GM06990 (cell line): Measurements from ENCODE around the gene NIPA2.

Source experiments
- DNase-seq: peaks from one replicate; pipeline ENCODE4 v3.0.0-alpha.2; 2011; ENCODE audit not compliant: insufficient read length; ENCODE audit errors: extremely low read depth
- H3K27me3 ChIP-seq: replicated peaks from 2 replicates; pipeline ENCODE4 v1.6.0; 2011; ENCODE audit warnings: low read length; ENCODE audit not compliant: control insufficient read depth, insufficient read depth
- H3K36me3 ChIP-seq: 2 replicates; pipeline ENCODE4 v1.5.1; 2011; ENCODE audit warnings: low read length; ENCODE audit not compliant: control insufficient read depth, insufficient read depth
- H3K4me3 ChIP-seq: replicated peaks from 2 replicates; pipeline ENCODE4 v1.5.1; 2011; ENCODE audit warnings: low read depth, mild to moderate bottlenecking, control low read depth, low read length
- CTCF ChIP-seq: IDR thresholded peaks from 2 replicates; pipeline ENCODE4 v1.5.1; 2011; ENCODE audit warnings: low read length, control low read depth, mild to moderate bottlenecking, inconsistent platforms; ENCODE audit not compliant: insufficient read depth, poor library complexity, severe bottlenecking

NIPA2 gene

GRCh38 chr15:22823495-22824128 is 14.9 kb upstream of the NIPA2 start:
- Histone ChIP-seq H3K36me3 (peaks cover 22% of the 10 kb centered on the region), H3K4me3 (no peak overlapping the region), H3K27me3 (no peaks in the 10 kb centered on the region)
- no peak for DNase-seq
- TF ChIP-seq CTCF: no peak

- H3K36me3 ChIP-seq: peaks cover 12% of the 10 kb centered on the region
- no peaks in the 10 kb centered on the region for H3K27me3 ChIP-seq
- TF ChIP-seq CTCF: no peak
- H3K4me3 ChIP-seq: no peak overlapping the region
- no peak for DNase-seq
Measured at GRCh38 chr15:22827125-22827524, 11.3 kb upstream of the NIPA2 start.

- H3K27me3 ChIP-seq: no peaks in the 10 kb centered on the region
- DNase-seq: no peak
- TF ChIP-seq CTCF: no peak
Measured at GRCh38 chr15:22831473-22831872, 7.0 kb upstream of the NIPA2 start.

GRCh38 chr15:22839046-22839695 is 705 bp downstream of the NIPA2 start:
- peak; percentile 28 for DNase-seq
- no peak for TF ChIP-seq CTCF
- peak overlapping the region; percentile 94 for H3K4me3 ChIP-seq
- H3K27me3 ChIP-seq: no peaks in the 10 kb centered on the region
- peaks cover 3% of the 10 kb centered on the region for H3K36me3 ChIP-seq

More at GRCh38 chr15:22831473-22831872, 7.0 kb upstream of the NIPA2 start:
- peaks cover 3% of the 10 kb centered on the region for H3K36me3 ChIP-seq
- no peak overlapping the region for H3K4me3 ChIP-seq

GRCh38 chr15:22844421-22845288 is 6.2 kb downstream of the NIPA2 start:
- no peak for DNase-seq
- Histone ChIP-seq H3K4me3 (no peak overlapping the region), H3K36me3 (peaks cover 10% of the 10 kb centered on the region), H3K27me3 (no peaks in the 10 kb centered on the region)
- no peak for TF ChIP-seq CTCF
